Measurements from ENCODE around the gene RHBDD1. TPM values are rescaled to one million over a fixed set of nuclear protein-coding genes. Genes with fewer than 3 reads are reported as not detected.

Gene RHBDD1
- 73.5 TPM for total RNA-seq
- polyA plus RNA-seq: 15.1 TPM

GRCh38 chr2:226835796-226836547 lies at the start of gene RHBDD1:
RHBDD1 (plus strand) TSS chr2:226836054; CDS start chr2:226864694, 28,640 bp downstream.
- no peaks in the 10 kb centered on the region for H3K36me3 ChIP-seq (ENCODE audit: insufficient read depth)
- H3K4me3 ChIP-seq (ENCODE audit: low read depth, low read length): peak within 1 kb of the TSS; percentile 59
- peak within 1 kb of the TSS; percentile 96 for H3K27ac ChIP-seq (ENCODE audit: low read depth)
- under 1% methylated on average over 75 of the region's 75 CpGs for WGBS
- no peaks in the 10 kb centered on the region for H3K4me1 ChIP-seq (ENCODE audit: insufficient read depth)
- DNase-seq (ENCODE audit: extremely low spot score): peak; percentile 84

- no peak for DNase-seq (ENCODE audit: extremely low spot score)
- Histone ChIP-seq H3K36me3 (ENCODE audit: insufficient read depth) (peaks cover 1% of the 10 kb centered on the region), H3K27ac (ENCODE audit: low read depth) (no peak overlapping the region), H3K4me3 (ENCODE audit: low read depth, low read length) (no peak overlapping the region), H3K4me1 (ENCODE audit: insufficient read depth) (no peaks in the 10 kb centered on the region)
Measured at GRCh38 chr2:226788064-226788463, 47.8 kb upstream of the RHBDD1 start.

- no peak overlapping the region for H3K27ac ChIP-seq (ENCODE audit: low read depth)
- H3K36me3 ChIP-seq (ENCODE audit: insufficient read depth): no peaks in the 10 kb centered on the region
- DNase-seq (ENCODE audit: extremely low spot score): no peak
- WGBS: 33% methylated on average over 3 of the region's 3 CpGs
- no peak overlapping the region for H3K4me3 ChIP-seq (ENCODE audit: low read depth, low read length)
- H3K4me1 ChIP-seq (ENCODE audit: insufficient read depth): no peaks in the 10 kb centered on the region
Measured at GRCh38 chr2:226788881-226789490, 46.9 kb upstream of the RHBDD1 start.

- Histone ChIP-seq H3K4me1 (ENCODE audit: insufficient read depth) (no peaks in the 10 kb centered on the region), H3K36me3 (ENCODE audit: insufficient read depth) (no peaks in the 10 kb centered on the region), H3K4me3 (ENCODE audit: low read depth, low read length) (no peak overlapping the region), H3K27ac (ENCODE audit: low read depth) (no peak overlapping the region)
- 58% methylated on average over 1 of the region's 1 CpG for WGBS
- no peak for DNase-seq (ENCODE audit: extremely low spot score)
Measured at GRCh38 chr2:226790011-226790410, 45.8 kb upstream of the RHBDD1 start.

- no peak overlapping the region for H3K27ac ChIP-seq (ENCODE audit: low read depth)
- H3K4me3 ChIP-seq (ENCODE audit: low read depth, low read length): no peak overlapping the region
- DNase-seq (ENCODE audit: extremely low spot score): no peak
- H3K36me3 ChIP-seq (ENCODE audit: insufficient read depth): no peaks in the 10 kb centered on the region
- 81% methylated on average over 2 of the region's 2 CpGs for WGBS
- H3K4me1 ChIP-seq (ENCODE audit: insufficient read depth): no peaks in the 10 kb centered on the region
Measured at GRCh38 chr2:226790431-226790830, 45.4 kb upstream of the RHBDD1 start.

- H3K36me3 ChIP-seq (ENCODE audit: insufficient read depth): peaks cover under 1% of the 10 kb centered on the region
- peak overlapping the region; percentile 70 for H3K4me3 ChIP-seq (ENCODE audit: low read depth, low read length)
- H3K27ac ChIP-seq (ENCODE audit: low read depth): peak overlapping the region; percentile 88
- H3K4me1 ChIP-seq (ENCODE audit: insufficient read depth): no peaks in the 10 kb centered on the region
- WGBS: 2% methylated on average over 24 of the region's 24 CpGs
- no peak for DNase-seq (ENCODE audit: extremely low spot score)
Measured at GRCh38 chr2:226791056-226791486, 44.8 kb upstream of the RHBDD1 start.

GRCh38 chr2:226791487-226792081 lies 44.3 kb upstream of the RHBDD1 start:
- Histone ChIP-seq H3K36me3 (ENCODE audit: insufficient read depth) (peaks cover 4% of the 10 kb centered on the region), H3K27ac (ENCODE audit: low read depth) (peak overlapping the region; percentile 95), H3K4me1 (ENCODE audit: insufficient read depth) (no peaks in the 10 kb centered on the region), H3K4me3 (ENCODE audit: low read depth, low read length) (peak overlapping the region; percentile 70)
- WGBS: under 1% methylated on average over 56 of the region's 56 CpGs
- DNase-seq (ENCODE audit: extremely low spot score): no peak

GRCh38 chr2:226792155-226792881 lies 43.5 kb upstream of the RHBDD1 start:
- no peak for DNase-seq (ENCODE audit: extremely low spot score)
- WGBS: 24% methylated on average over 7 of the region's 7 CpGs
- H3K36me3 ChIP-seq (ENCODE audit: insufficient read depth): peaks cover 4% of the 10 kb centered on the region
- H3K4me3 ChIP-seq (ENCODE audit: low read depth, low read length): peak overlapping the region; percentile 70
- H3K4me1 ChIP-seq (ENCODE audit: insufficient read depth): no peaks in the 10 kb centered on the region
- H3K27ac ChIP-seq (ENCODE audit: low read depth): peak overlapping the region; percentile 95

- Histone ChIP-seq H3K36me3 (ENCODE audit: insufficient read depth) (peaks cover 4% of the 10 kb centered on the region), H3K27ac (ENCODE audit: low read depth) (peak overlapping the region; percentile 34), H3K4me3 (ENCODE audit: low read depth, low read length) (peak overlapping the region; percentile 81), H3K4me1 (ENCODE audit: insufficient read depth) (no peaks in the 10 kb centered on the region)
- no peak for DNase-seq (ENCODE audit: extremely low spot score)
- 11% methylated on average over 2 of the region's 2 CpGs for WGBS
Measured at GRCh38 chr2:226793646-226794045, 42.2 kb upstream of the RHBDD1 start.

- H3K36me3 ChIP-seq (ENCODE audit: insufficient read depth): peaks cover 4% of the 10 kb centered on the region
- DNase-seq (ENCODE audit: extremely low spot score): no peak
- no peaks in the 10 kb centered on the region for H3K4me1 ChIP-seq (ENCODE audit: insufficient read depth)
- 14% methylated on average over 4 of the region's 4 CpGs for WGBS
- H3K27ac ChIP-seq (ENCODE audit: low read depth): peak overlapping the region; percentile 72
- peak overlapping the region; percentile 81 for H3K4me3 ChIP-seq (ENCODE audit: low read depth, low read length)
Measured at GRCh38 chr2:226794196-226794661, 41.6 kb upstream of the RHBDD1 start.

- 18% methylated on average over 9 of the region's 9 CpGs for WGBS
- Histone ChIP-seq H3K4me3 (ENCODE audit: low read depth, low read length) (peak overlapping the region; percentile 81), H3K4me1 (ENCODE audit: insufficient read depth) (no peaks in the 10 kb centered on the region), H3K27ac (ENCODE audit: low read depth) (peak overlapping the region; percentile 72), H3K36me3 (ENCODE audit: insufficient read depth) (peaks cover 4% of the 10 kb centered on the region)
- DNase-seq (ENCODE audit: extremely low spot score): no peak
Measured at GRCh38 chr2:226794751-226795171, 41.1 kb upstream of the RHBDD1 start.

GRCh38 chr2:226795281-226796011 lies 40.4 kb upstream of the RHBDD1 start:
- H3K36me3 ChIP-seq (ENCODE audit: insufficient read depth): peaks cover 4% of the 10 kb centered on the region
- peak overlapping the region; percentile 81 for H3K4me3 ChIP-seq (ENCODE audit: low read depth, low read length)
- peak overlapping the region; percentile 71 for H3K27ac ChIP-seq (ENCODE audit: low read depth)
- no peaks in the 10 kb centered on the region for H3K4me1 ChIP-seq (ENCODE audit: insufficient read depth)
- DNase-seq (ENCODE audit: extremely low spot score): no peak
- WGBS: 29% methylated on average over 26 of the region's 26 CpGs

Measured in urinary bladder (tissue), 4 donors.